Tibial nerve (tissue), 4 donors: ENCODE data around the gene MBP. TPM values are rescaled to one million over a fixed set of nuclear protein-coding genes. Genes with fewer than 3 reads are reported as not detected.

Experiments
- DNase-seq, 2 donors: peaks; one replicate each; pipeline ENCODE4 v3.0.0-alpha.2; 2019; ENCODE audit warnings: low spot score in 2 of 2
- H3K27ac ChIP-seq, 4 donors: fragments of 200-600 bp; sonication (generic) in 3 of 4; one replicate each; pipeline ENCODE4 v1.5.1; 2017 to 2019; ENCODE audit warnings: mild to moderate bottlenecking in 1 of 4
- H3K27me3 ChIP-seq, 2 donors: fragments of 200-600 bp; sonication (generic) in 1 of 2; one replicate each; pipeline versions ENCODE4 v1.5.1 to v1.6.0; 2017 to 2019
- H3K36me3 ChIP-seq, 3 donors: fragments of 200-600 bp; sonication (generic); one replicate each; pipeline ENCODE4 v1.5.1; 2018 to 2019
- H3K4me1 ChIP-seq, 4 donors: fragments of 200-600 bp; sonication (generic) in 3 of 4; one replicate each; pipeline ENCODE4 v1.5.1; 2017 to 2019
- H3K4me3 ChIP-seq, 4 donors: fragments of 200-600 bp; sonication (generic) in 3 of 4; one replicate each; pipeline ENCODE4 v1.5.1; 2017 to 2019; ENCODE audit warnings: mild to moderate bottlenecking in 1 of 4, moderate library complexity in 1 of 4
- H3K9me3 ChIP-seq, 4 donors: fragments of 200-600 bp; sonication (generic) in 3 of 4; one replicate each; pipeline ENCODE4 v1.5.1; 2017 to 2019
- CTCF ChIP-seq, 5 experiments: fragments of 200-600 bp in 3 of 5; fragments of 450-650 bp in 2 of 5; sonication (generic) in 3 of 5; IDR thresholded peaks; one replicate each; pipeline ENCODE4 v1.5.1; 2016 to 2019; ENCODE audit warnings: antibody characterized with exemption in 5 of 5, mild to moderate bottlenecking in 3 of 5, moderate library complexity in 2 of 5
- EP300 ChIP-seq, 2 donors: sonication (generic); formaldehyde crosslinking; IDR thresholded peaks; one replicate each; pipeline ENCODE4 v1.6.1; 2017; ENCODE audit warnings: antibody characterized with exemption in 2 of 2, mild to moderate bottlenecking in 1 of 2
- POLR2A ChIP-seq, 2 donors: fragments of 450-650 bp; IDR thresholded peaks; one replicate each; pipeline ENCODE4 v1.6.1; 2017; ENCODE audit warnings: antibody characterized with exemption in 2 of 2, mild to moderate bottlenecking in 2 of 2, moderate library complexity in 2 of 2
- WGBS, 2 donors: methylation state at CpG; one replicate each; pipeline ENCODE4 v1.1.5; 2018; 5-methylcytosine and 5-hydroxymethylcytosine counted together
- total RNA-seq, 4 donors: library from RNA; depleted of rRNA; stranded (reverse); fragments of >200 nt; gene quantifications; one replicate each; pipeline ENCODE4 v1.1.0, GENCODE V29; 2016

MBP gene
- total RNA-seq, 4 donors from 2014 or later, result 831 to 1,485 (median 1,405) TPM

- peak overlapping the region in 3 of 4 donors; percentile 68 to 82 (median 79) for H3K27ac ChIP-seq
- no peaks in the 10 kb centered on the region for H3K27me3 ChIP-seq
- DNase-seq, result no peak
- no peaks in the 10 kb centered on the region for H3K9me3 ChIP-seq
- no peak overlapping the region for H3K4me3 ChIP-seq
- WGBS, 2 donors, result 92 to 98% methylated on average over 9 of the region's 9 CpGs
- TF ChIP-seq POLR2A (IDR thresholded peaks at IDR 0.05) (no peak), EP300 (IDR thresholded peaks at IDR 0.05) (no peak), CTCF (IDR thresholded peaks at IDR 0.05) (no peak)
- no peaks in the 10 kb centered on the region for H3K36me3 ChIP-seq
- peaks cover 0 to 61% (median 40%) of the 10 kb centered on the region in 4 donors for H3K4me1 ChIP-seq
Measured at GRCh38 chr18:77066101-77066500, 66.5 kb downstream of the MBP start.

GRCh38 chr18:77065221-77065981 lies 67.2 kb downstream of the MBP start:
- H3K9me3 ChIP-seq, result no peaks in the 10 kb centered on the region
- DNase-seq, result peak in 1 of 2 donors; percentile 61
- TF ChIP-seq CTCF (IDR thresholded peaks at IDR 0.05), result no peak
- peak; percentile 62 to 83 for TF ChIP-seq EP300 (IDR thresholded peaks at IDR 0.05)
- H3K27me3 ChIP-seq, result no peaks in the 10 kb centered on the region
- H3K4me1 ChIP-seq, result peaks cover 0 to 56% (median 40%) of the 10 kb centered on the region in 4 donors
- no peak overlapping the region for H3K4me3 ChIP-seq
- H3K27ac ChIP-seq, result peak overlapping the region in 3 of 4 donors; percentile 68 to 82 (median 79)
- no peaks in the 10 kb centered on the region for H3K36me3 ChIP-seq
- 71% methylated on average over 13 of the region's 13 CpGs for WGBS, 2 donors

- no peaks in the 10 kb centered on the region for H3K27me3 ChIP-seq
- TF ChIP-seq EP300 (IDR thresholded peaks at IDR 0.05), result no peak
- no peak for TF ChIP-seq CTCF (IDR thresholded peaks at IDR 0.05)
- TF ChIP-seq POLR2A (IDR thresholded peaks at IDR 0.05), result no peak
- no peak for DNase-seq
- H3K4me3 ChIP-seq, result no peak overlapping the region
- H3K9me3 ChIP-seq, result no peaks in the 10 kb centered on the region
- 75 to 86% methylated on average over 7 of the region's 7 CpGs for WGBS, 2 donors
- peak overlapping the region in 3 of 4 donors; percentile 47 to 75 (median 47) for H3K27ac ChIP-seq
- H3K36me3 ChIP-seq, result no peaks in the 10 kb centered on the region
- H3K4me1 ChIP-seq, result peaks cover 0 to 47% (median 33%) of the 10 kb centered on the region in 4 donors
Measured at GRCh38 chr18:77063260-77063659, 69.3 kb downstream of the MBP start.

- H3K27ac ChIP-seq, result peak overlapping the region in 3 of 4 donors; percentile 69 to 77 (median 75)
- DNase-seq, result no peak
- peaks cover 0 to 44% (median 28%) of the 10 kb centered on the region in 4 donors for H3K4me1 ChIP-seq
- 71 to 79% methylated on average over 12 of the region's 12 CpGs for WGBS, 2 donors
- H3K4me3 ChIP-seq, result no peak overlapping the region
- H3K27me3 ChIP-seq, result no peaks in the 10 kb centered on the region
- H3K36me3 ChIP-seq, result no peaks in the 10 kb centered on the region
- H3K9me3 ChIP-seq, result no peaks in the 10 kb centered on the region
- TF ChIP-seq EP300 (IDR thresholded peaks at IDR 0.05), result no peak
- TF ChIP-seq POLR2A (IDR thresholded peaks at IDR 0.05), result no peak
- no peak for TF ChIP-seq CTCF (IDR thresholded peaks at IDR 0.05)
Measured at GRCh38 chr18:77062518-77063003, 70.0 kb downstream of the MBP start.

GRCh38 chr18:77061946-77062517 lies 70.6 kb downstream of the MBP start:
- H3K27ac ChIP-seq, result peak overlapping the region in 3 of 4 donors; percentile 69 to 77 (median 75)
- H3K36me3 ChIP-seq, result no peaks in the 10 kb centered on the region
- DNase-seq, result no peak
- no peak for TF ChIP-seq POLR2A (IDR thresholded peaks at IDR 0.05)
- peak in 4 of 5 experiments; percentile 17 to 47 (median 30) for TF ChIP-seq CTCF (IDR thresholded peaks at IDR 0.05)
- peak in 1 of 2 donors; percentile 21 for TF ChIP-seq EP300 (IDR thresholded peaks at IDR 0.05)
- 59 to 65% methylated on average over 15 of the region's 15 CpGs for WGBS, 2 donors
- H3K4me3 ChIP-seq, result no peak overlapping the region
- no peaks in the 10 kb centered on the region for H3K9me3 ChIP-seq
- H3K4me1 ChIP-seq, result peaks cover 0 to 44% (median 27%) of the 10 kb centered on the region in 4 donors
- H3K27me3 ChIP-seq, result no peaks in the 10 kb centered on the region
